ENCODE data around the gene CCDC85A.

GRCh38 chr2:56333812-56334485, 150.2 kb downstream of the CCDC85A start:
- no peak for TF ChIP-seq RAD21 (IDR thresholded peaks at IDR 0.05; ENCODE audit: low read length)
- TF ChIP-seq, protein P1, sequence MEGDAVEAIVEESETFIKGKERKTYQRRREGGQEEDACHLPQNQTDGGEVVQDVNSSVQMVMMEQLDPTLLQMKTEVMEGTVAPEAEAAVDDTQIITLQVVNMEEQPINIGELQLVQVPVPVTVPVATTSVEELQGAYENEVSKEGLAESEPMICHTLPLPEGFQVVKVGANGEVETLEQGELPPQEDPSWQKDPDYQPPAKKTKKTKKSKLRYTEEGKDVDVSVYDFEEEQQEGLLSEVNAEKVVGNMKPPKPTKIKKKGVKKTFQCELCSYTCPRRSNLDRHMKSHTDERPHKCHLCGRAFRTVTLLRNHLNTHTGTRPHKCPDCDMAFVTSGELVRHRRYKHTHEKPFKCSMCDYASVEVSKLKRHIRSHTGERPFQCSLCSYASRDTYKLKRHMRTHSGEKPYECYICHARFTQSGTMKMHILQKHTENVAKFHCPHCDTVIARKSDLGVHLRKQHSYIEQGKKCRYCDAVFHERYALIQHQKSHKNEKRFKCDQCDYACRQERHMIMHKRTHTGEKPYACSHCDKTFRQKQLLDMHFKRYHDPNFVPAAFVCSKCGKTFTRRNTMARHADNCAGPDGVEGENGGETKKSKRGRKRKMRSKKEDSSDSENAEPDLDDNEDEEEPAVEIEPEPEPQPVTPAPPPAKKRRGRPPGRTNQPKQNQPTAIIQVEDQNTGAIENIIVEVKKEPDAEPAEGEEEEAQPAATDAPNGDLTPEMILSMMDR (IDR thresholded peaks at IDR 0.05): no peak
- TF ChIP-seq FOSL2 (IDR thresholded peaks at IDR 0.05; ENCODE audit: borderline replicate concordance, low read depth): no peak
- TF ChIP-seq POLR2AphosphoS5 (IDR thresholded peaks at IDR 0.05; ENCODE audit: low read depth, low read length): no peak

Measured in SK-N-SH (cell line).